Fibroblast of lung (primary cell): ENCODE results near the gene AKT1S1. TPM values are rescaled to one million over a fixed set of nuclear protein-coding genes. Genes with fewer than 3 reads are reported as not detected.

ENCODE experiments used
- DNase-seq, 2 donors: peaks; one replicate each; pipeline versions ENCODE4 v3.0.0 to v3.0.0-alpha.2; 2010; ENCODE audit warnings: low read depth in 2 of 2
- H2AFZ ChIP-seq: 2 replicates; pipeline ENCODE4 v1.5.1; 2012; ENCODE audit warnings: low read length, control low read depth, inconsistent platforms
- H3K27ac ChIP-seq: 2 replicates; pipeline ENCODE4 v1.5.1; 2011; ENCODE audit warnings: low read length, control low read depth; ENCODE audit not compliant: insufficient read depth
- H3K27me3 ChIP-seq: 2 replicates; pipeline ENCODE4 v1.5.1; 2011; ENCODE audit warnings: mild to moderate bottlenecking, low read length; ENCODE audit not compliant: control insufficient read depth, insufficient read depth
- H3K36me3 ChIP-seq: 2 replicates; pipeline ENCODE4 v1.5.1; 2011; ENCODE audit warnings: low read length; ENCODE audit not compliant: control insufficient read depth, insufficient read depth
- H3K4me1 ChIP-seq: 2 replicates; pipeline ENCODE4 v1.5.1; 2011; ENCODE audit warnings: low read length; ENCODE audit not compliant: control insufficient read depth, insufficient read depth; ENCODE audit errors: extremely low read depth
- H3K4me2 ChIP-seq: 2 replicates; pipeline ENCODE4 v1.5.1; 2011; ENCODE audit warnings: low read length, control low read depth; ENCODE audit not compliant: insufficient read depth; ENCODE audit errors: extremely low read depth
- H3K4me3 ChIP-seq, 4 experiments: fragments of 200-600 bp in 1 of 4; sonication (generic) in 1 of 4; replicated peaks in 1 of 4; 2 replicates each; pipeline ENCODE4 v1.5.1; 2011 to 2016; ENCODE audit warnings: low read length in 4 of 4, low read depth in 3 of 4, mild to moderate bottlenecking in 3 of 4, control low read depth in 2 of 4, inconsistent platforms in 1 of 4, mixed read lengths in 1 of 4; ENCODE audit not compliant: insufficient read depth in 1 of 4; ENCODE audit errors: control extremely low read depth in 1 of 4
- H3K79me2 ChIP-seq: 2 replicates; pipeline ENCODE4 v1.5.1; 2012; ENCODE audit warnings: mild to moderate bottlenecking, low read length, inconsistent platforms; ENCODE audit not compliant: control insufficient read depth, insufficient read depth
- H3K9ac ChIP-seq: 2 replicates; pipeline ENCODE4 v1.5.1; 2011; ENCODE audit warnings: mild to moderate bottlenecking, low read length, control low read depth; ENCODE audit not compliant: insufficient read depth
- H3K9me3 ChIP-seq: 2 replicates; pipeline ENCODE4 v1.5.1; 2012; ENCODE audit warnings: low read depth, low read length; ENCODE audit not compliant: control insufficient read depth, insufficient read depth
- H4K20me1 ChIP-seq: 2 replicates; pipeline ENCODE4 v1.5.1; 2011; ENCODE audit warnings: low read length; ENCODE audit not compliant: control insufficient read depth, insufficient read depth; ENCODE audit errors: extremely low read depth
- CTCF ChIP-seq, 2 donors: IDR thresholded peaks in 1 of 2; conservative IDR thresholded peaks in 1 of 2; 1 replicate in 1 of 2; 2 replicates in 1 of 2; pipeline ENCODE4 v1.5.1; 2011 to 2012; ENCODE audit warnings: low read length in 2 of 2, control low read depth in 1 of 2, inconsistent platforms in 1 of 2, low read depth in 1 of 2, mild to moderate bottlenecking in 1 of 2
- EZH2 ChIP-seq: IDR thresholded peaks from 2 replicates; pipeline ENCODE4 v1.5.1; 2012; ENCODE audit warnings: low read length, control low read depth, mild to moderate bottlenecking; ENCODE audit errors: missing control alignments
- polyA plus RNA-seq, 2 donors: library from polyadenylated mRNA; depleted of rRNA in 1 of 2; stranded (reverse) in 1 of 2; unstranded in 1 of 2; fragments of >200 nt; gene quantifications; 2 replicates each; pipeline ENCODE4 v1.2.1, GENCODE V29; 2011 to 2012; ENCODE audit warnings: missing spikeins in 1 of 2
- total RNA-seq: library from RNA; depleted of rRNA; stranded (reverse); fragments of >200 nt; gene quantifications from 2 replicates; pipeline ENCODE4 v1.2.1, GENCODE V29; 2014

AKT1S1 gene
- total and polyA plus RNA-seq, 2 donors (not counting 1 experiment from before 2014, with no cell fraction given) = 12.2 to 37.4 TPM

GRCh38 chr19:49924004-49924880 is 47.1 kb upstream of the AKT1S1 start:
- no peak overlapping the region for H3K9ac ChIP-seq
- peak in 1 of 2 donors; percentile 39 for DNase-seq
- no peak overlapping the region for H3K4me3 ChIP-seq
- H3K27ac ChIP-seq = no peak overlapping the region
- peaks cover 14% of the 10 kb centered on the region for H3K4me1 ChIP-seq
- H3K36me3 ChIP-seq = peaks cover 27% of the 10 kb centered on the region
- no peaks in the 10 kb centered on the region for H3K9me3 ChIP-seq
- no peaks in the 10 kb centered on the region for H3K27me3 ChIP-seq
- peaks cover 90% of the 10 kb centered on the region for H3K79me2 ChIP-seq
- H2AFZ ChIP-seq = no peak overlapping the region
- H4K20me1 ChIP-seq = no peaks in the 10 kb centered on the region
- no peak for TF ChIP-seq EZH2
- no peak for TF ChIP-seq CTCF (conservative IDR thresholded peaks at IDR 0.05 in 1 of 2, IDR thresholded peaks at IDR 0.05 in 1 of 2; ENCODE audit: low read depth in 1 of 2, low read length in 2 of 2)
- H3K4me2 ChIP-seq = no peak overlapping the region

GRCh38 chr19:49923055-49924003 is 46.2 kb upstream of the AKT1S1 start:
- TF ChIP-seq EZH2 = no peak
- TF ChIP-seq CTCF (conservative IDR thresholded peaks at IDR 0.05 in 1 of 2, IDR thresholded peaks at IDR 0.05 in 1 of 2; ENCODE audit: low read depth in 1 of 2, low read length in 2 of 2) = no peak
- H3K4me2 ChIP-seq = no peak overlapping the region
- DNase-seq = no peak
- H3K4me1 ChIP-seq = peaks cover 14% of the 10 kb centered on the region
- H3K79me2 ChIP-seq = peaks cover 88% of the 10 kb centered on the region
- H3K36me3 ChIP-seq = peaks cover 27% of the 10 kb centered on the region
- H3K27me3 ChIP-seq = no peaks in the 10 kb centered on the region
- H3K9me3 ChIP-seq = no peaks in the 10 kb centered on the region
- H2AFZ ChIP-seq = no peak overlapping the region
- H3K27ac ChIP-seq = no peak overlapping the region
- no peak overlapping the region for H3K9ac ChIP-seq
- H4K20me1 ChIP-seq = no peaks in the 10 kb centered on the region
- H3K4me3 ChIP-seq = no peak overlapping the region
